ENCODE data around the gene PCDHGA12. TPM values are rescaled to one million over a fixed set of nuclear protein-coding genes. Genes with fewer than 3 reads are reported as not detected.
"Not testable (repeated sequence)": the region's sequence is repeated elsewhere in the genome, so short reads cannot be mapped to it uniquely, and the experiment has no call there.

The PCDHGA12 gene
- total RNA-seq, 3 donors from 2014 or later (not counting 1 experiment from before 2014, with no cell fraction given): 0.35 to 1.1 (median 0.75) TPM

GRCh38 chr5:141413540-141414069, 16.7 kb upstream of the PCDHGA12 start:
- peak overlapping the region; percentile 93 for H3K4me3 Mint-ChIP-seq
- peaks cover 38 to 51% of the 10 kb centered on the region in 2 donors for H3K4me1 Mint-ChIP-seq
- H3K4me1 ChIP-seq (ENCODE audit: control insufficient read depth, insufficient read depth, low read length): peaks cover 25% of the 10 kb centered on the region
- H3K27me3 Mint-ChIP-seq (ENCODE audit: low read depth in 2 of 2): peaks cover 52 to 63% of the 10 kb centered on the region in 2 donors
- no peak overlapping the region for H3K27ac ChIP-seq (ENCODE audit: low read length)
- H3K27me3 ChIP-seq (ENCODE audit: control insufficient read depth, insufficient read depth, low read length): peaks cover 68% of the 10 kb centered on the region
- TF ChIP-seq CTCF (IDR thresholded peaks at IDR 0.05): no peak
- ATAC-seq: no peak
- H3K4me3 ChIP-seq (ENCODE audit: low read length): peak overlapping the region; percentile 22
- peak overlapping the region; percentile 61 to 82 for H3K27ac Mint-ChIP-seq
- H3K36me3 Mint-ChIP-seq: peaks cover 36% of the 10 kb centered on the region
- 22% methylated on average over 23 of the region's 25 CpGs for WGBS (ENCODE audit: insufficient coverage)
- H3K36me3 ChIP-seq (ENCODE audit: control insufficient read depth, insufficient read depth, low read length): no peaks in the 10 kb centered on the region
- intact Hi-C loops (cut with micrococcal nuclease): loop anchor here (2.0 to 5.0 kb wide), 2 partner anchors 99 to 151 kb away; no protein-coding TSS in a partner anchor
- peaks cover 24% of the 10 kb centered on the region for H3K9me3 ChIP-seq (ENCODE audit: control insufficient read depth, insufficient read depth, low read length)
- no peak for DNase-seq
- peaks cover 2 to 7% of the 10 kb centered on the region in 2 donors for H3K9me3 Mint-ChIP-seq

- peaks cover 27% of the 10 kb centered on the region for H3K9me3 ChIP-seq (ENCODE audit: control insufficient read depth, insufficient read depth, low read length)
- ATAC-seq; H3K4me3 ChIP-seq (ENCODE audit: low read length); H3K9me3 Mint-ChIP-seq; H3K36me3 ChIP-seq (ENCODE audit: control insufficient read depth, insufficient read depth, low read length); DNase-seq; H3K27ac ChIP-seq (ENCODE audit: low read length): not testable (repeated sequence)
- H3K27me3 Mint-ChIP-seq (ENCODE audit: low read depth in 2 of 2): peaks cover 53 to 67% of the 10 kb centered on the region in 2 donors
- peak overlapping the region; percentile 73 for H3K4me3 Mint-ChIP-seq
- intact Hi-C loops (cut with micrococcal nuclease): loop anchor here (5.0 kb wide), 1 partner anchor 98 kb away; no protein-coding TSS in a partner anchor
- H3K27ac Mint-ChIP-seq: peak overlapping the region in 1 of 2 donors; percentile 82
- H3K4me1 Mint-ChIP-seq: peaks cover 38 to 47% of the 10 kb centered on the region in 2 donors
- peaks cover 25% of the 10 kb centered on the region for H3K4me1 ChIP-seq (ENCODE audit: control insufficient read depth, insufficient read depth, low read length)
- peaks cover 32% of the 10 kb centered on the region for H3K36me3 Mint-ChIP-seq
- H3K27me3 ChIP-seq (ENCODE audit: control insufficient read depth, insufficient read depth, low read length): peaks cover 65% of the 10 kb centered on the region
- WGBS (ENCODE audit: insufficient coverage): 43% methylated on average over 46 of the region's 46 CpGs
These were observed 15.6 kb upstream of the PCDHGA12 start for GRCh38 chr5:141414548-141415274.

GRCh38 chr5:141415275-141415618, 15.1 kb upstream of the PCDHGA12 start:
- Mint-ChIP-seq H3K4me3 (peak overlapping the region; percentile 73), H3K27me3 (ENCODE audit: low read depth in 2 of 2) (peaks cover 54 to 69% of the 10 kb centered on the region in 2 donors), H3K4me1 (peaks cover 38 to 44% of the 10 kb centered on the region in 2 donors), H3K36me3 (peaks cover 30% of the 10 kb centered on the region)
- H3K36me3 ChIP-seq (ENCODE audit: control insufficient read depth, insufficient read depth, low read length); H3K27ac ChIP-seq (ENCODE audit: low read length); DNase-seq; H3K9me3 Mint-ChIP-seq; ATAC-seq; H3K4me3 ChIP-seq (ENCODE audit: low read length); intact Hi-C loops (cut with micrococcal nuclease); H3K27ac Mint-ChIP-seq: not testable (repeated sequence)
- H3K4me1 ChIP-seq (ENCODE audit: control insufficient read depth, insufficient read depth, low read length): peaks cover 25% of the 10 kb centered on the region
- peaks cover 65% of the 10 kb centered on the region for H3K27me3 ChIP-seq (ENCODE audit: control insufficient read depth, insufficient read depth, low read length)
- H3K9me3 ChIP-seq (ENCODE audit: control insufficient read depth, insufficient read depth, low read length): peaks cover 30% of the 10 kb centered on the region
- WGBS (ENCODE audit: insufficient coverage): 25% methylated on average over 24 of the region's 24 CpGs

GRCh38 chr5:141417494-141418172, 12.7 kb upstream of the PCDHGA12 start, which contains the start of gene PCDHGB7:
TSS of gene PCDHGB7 (plus strand) at chr5:141417677. CDS start at chr5:141417860, 183 bp downstream.
- Mint-ChIP-seq H3K4me1 (peaks cover 30 to 43% of the 10 kb centered on the region in 2 donors), H3K4me3 (peak within 1 kb of the TSS; percentile 88), H3K36me3 (peaks cover 25% of the 10 kb centered on the region), H3K27me3 (ENCODE audit: low read depth in 2 of 2) (peaks cover 68 to 82% of the 10 kb centered on the region in 2 donors), H3K27ac (peak within 1 kb of the TSS in 1 of 2 donors; percentile 36)
- H3K27ac ChIP-seq (ENCODE audit: low read length); H3K9me3 Mint-ChIP-seq; H3K4me3 ChIP-seq (ENCODE audit: low read length); intact Hi-C loops (cut with micrococcal nuclease); H3K36me3 ChIP-seq (ENCODE audit: control insufficient read depth, insufficient read depth, low read length): not testable (repeated sequence)
- peak; percentile 78 to 84 (median 81) for ATAC-seq
- peak in 1 of 2 donors; percentile 59 for DNase-seq
- peak; percentile 51 for TF ChIP-seq CTCF (IDR thresholded peaks at IDR 0.05)
- peaks cover 35% of the 10 kb centered on the region for H3K9me3 ChIP-seq (ENCODE audit: control insufficient read depth, insufficient read depth, low read length)
- peaks cover 25% of the 10 kb centered on the region for H3K4me1 ChIP-seq (ENCODE audit: control insufficient read depth, insufficient read depth, low read length)
- 7% methylated on average over 47 of the region's 47 CpGs for WGBS (ENCODE audit: insufficient coverage)
- H3K27me3 ChIP-seq (ENCODE audit: control insufficient read depth, insufficient read depth, low read length): peaks cover 84% of the 10 kb centered on the region
